B cell (primary cell): ENCODE data around the gene CAMTA1. TPM values are rescaled to one million over a fixed set of nuclear protein-coding genes. Genes with fewer than 3 reads are reported as not detected.

Experiments used
- ATAC-seq: fragments of 200-7000 bp; cut with Tn5 transposase; one replicate; pipeline ENCODE4 v1.10.0; 2021; ENCODE audit warnings: low read depth, mild to moderate bottlenecking, moderate number of reproducible peaks, moderate library complexity
- CTCF ChIA-PET: fragments of 350-600 bp; sonication (Branson Sonifier 250); formaldehyde crosslinking; loops from one replicate; lab custom pipeline; 2021; ENCODE audit warnings: antibody characterized with exemption, inconsistent platforms; lab: Charles Lee
- POLR2A ChIA-PET: fragments of 350-600 bp; sonication (Branson Sonifier 250); formaldehyde crosslinking; loops from one replicate; lab custom pipeline; 2021; ENCODE audit warnings: antibody characterized with exemption; lab: Charles Lee
- DNase-seq: peaks from one replicate; pipeline ENCODE4 v3.0.0; 2013
- H2AFZ ChIP-seq: 2 replicates; pipeline ENCODE4 v1.6.1; 2012; ENCODE audit warnings: mild to moderate bottlenecking, low read depth, low read length; ENCODE audit not compliant: insufficient read depth, poor library complexity, severe bottlenecking
- H3K27ac ChIP-seq, 2 donors: 1 replicate in 1 of 2; 2 replicates in 1 of 2; pipeline ENCODE4 v1.5.1; 2012 to 2013; ENCODE audit warnings: low read length in 2 of 2, mild to moderate bottlenecking in 2 of 2, moderate library complexity in 1 of 2
- H3K27me3 ChIP-seq, 4 experiments: fragments of 200-600 bp in 1 of 4; sonication (generic) in 1 of 4; replicated peaks in 1 of 4; 1 replicate in 2 of 4; 2 replicates in 2 of 4; pipeline versions ENCODE4 v1.6.1 to v1.7.0; 2013 to 2016; ENCODE audit warnings: low read length in 3 of 4, mild to moderate bottlenecking in 2 of 4, mixed read lengths in 1 of 4, moderate library complexity in 1 of 4; ENCODE audit not compliant: insufficient read depth in 4 of 4, control insufficient read depth in 3 of 4; ENCODE audit errors: control extremely low read depth in 1 of 4
- H3K36me3 ChIP-seq, 2 experiments: replicated peaks in 1 of 2; 1 replicate in 1 of 2; 2 replicates in 1 of 2; pipeline versions ENCODE4 v1.6.1 to v1.7.1; 2013; ENCODE audit warnings: low read length in 1 of 2; ENCODE audit not compliant: insufficient read depth in 2 of 2, control insufficient read depth in 1 of 2; ENCODE audit errors: control extremely low read depth in 1 of 2, extremely low read depth in 1 of 2
- H3K4me1 ChIP-seq, 2 donors: fragments of 200-600 bp in 1 of 2; sonication (generic) in 1 of 2; 1 replicate in 1 of 2; 2 replicates in 1 of 2; pipeline versions ENCODE4 v1.5.1 to v1.6.1; 2013 to 2017; ENCODE audit warnings: low read length in 2 of 2; ENCODE audit not compliant: control insufficient read depth in 2 of 2, insufficient read depth in 2 of 2
- H3K4me2 ChIP-seq: replicated peaks from 2 replicates; pipeline ENCODE3; 2012; ENCODE audit warnings: mild to moderate bottlenecking, low read depth, low read length; ENCODE audit not compliant: poor library complexity, severe bottlenecking
- H3K4me3 ChIP-seq, 5 experiments: fragments of 200-600 bp in 1 of 5; sonication (generic) in 1 of 5; 1 replicate in 3 of 5; 2 replicates in 2 of 5; pipeline versions ENCODE4 v1.5.1 to v1.7.0; 2011 to 2016; ENCODE audit warnings: low read length in 4 of 5, mild to moderate bottlenecking in 4 of 5, low read depth in 2 of 5, control low read depth in 1 of 5, moderate library complexity in 1 of 5; ENCODE audit not compliant: insufficient read depth in 1 of 5; ENCODE audit errors: control extremely low read depth in 1 of 5, extremely low read depth in 1 of 5
- H3K79me2 ChIP-seq: fragments of 200-600 bp; sonication (generic); one replicate; pipeline ENCODE4 v1.6.0; 2016; ENCODE audit warnings: low read length; ENCODE audit not compliant: control insufficient read depth, insufficient read depth
- H3K9ac ChIP-seq: fragments of 200-600 bp; sonication (generic); 2 replicates; pipeline ENCODE4 v1.6.1; 2017; ENCODE audit warnings: mild to moderate bottlenecking, low read length, moderate library complexity
- H3K9me3 ChIP-seq, 3 donors: one replicate each; pipeline versions ENCODE4 v1.6.1 to v1.7.1; 2013; ENCODE audit warnings: low read length in 2 of 3; ENCODE audit not compliant: control insufficient read depth in 2 of 3, insufficient read depth in 1 of 3; ENCODE audit errors: control extremely low read depth in 1 of 3
- H4K20me1 ChIP-seq: 2 replicates; pipeline ENCODE4 v1.6.0; 2012; ENCODE audit warnings: mild to moderate bottlenecking, low read length; ENCODE audit not compliant: insufficient read depth, control insufficient read depth, poor library complexity, severe bottlenecking
- H3K27ac Mint-ChIP-seq: one replicate; pipeline ENCODE4 v1.8.0; 2021; ENCODE audit warnings: mixed read lengths
- H3K27me3 Mint-ChIP-seq: one replicate; pipeline ENCODE4 v1.8.0; 2021; ENCODE audit warnings: mixed read lengths
- H3K4me1 Mint-ChIP-seq: one replicate; pipeline ENCODE4 v1.8.0; 2021; ENCODE audit warnings: mixed read lengths
- H3K4me3 Mint-ChIP-seq: one replicate; pipeline ENCODE4 v1.8.0; 2021; ENCODE audit warnings: mixed read lengths
- H3K9me3 Mint-ChIP-seq: one replicate; pipeline ENCODE4 v1.8.0; 2022; ENCODE audit warnings: mixed read lengths; ENCODE audit not compliant: insufficient read depth
- EZH2 ChIP-seq: IDR thresholded peaks from 2 replicates; pipeline ENCODE4 v1.6.1; 2012; ENCODE audit warnings: borderline replicate concordance, low read depth, mild to moderate bottlenecking, moderate library complexity, low read length; ENCODE audit not compliant: insufficient read depth, poor library complexity, severe bottlenecking
- WGBS: methylation state at CpG from one replicate; pipeline ENCODE4 v1.1.5; 2013; ENCODE audit warnings: missing lambda C conversion rate; ENCODE audit not compliant: insufficient coverage; 5-methylcytosine and 5-hydroxymethylcytosine counted together
- intact Hi-C: fragments of 100-400 bp; cut with micrococcal nuclease; formaldehyde crosslinking; loops from one replicate; pipeline ENCODE4 v1.10.0; 2022
- polyA plus RNA-seq: library from polyadenylated mRNA; depleted of rRNA; stranded (reverse); fragments of >200 nt; gene quantifications from 2 replicates; pipeline ENCODE4 v1.2.3, GENCODE V29; 2012
- total RNA-seq, 2 donors: library from RNA; stranded (reverse); fragments of 120-200 nt in 1 of 2; gene quantifications; 1 replicate in 1 of 2; 2 replicates in 1 of 2; pipeline versions ENCODE4 v1.2.3 to v1.2.4, GENCODE V29; 2013 to 2022
- TF ChIP-seq, protein P1 (sequence below): fragments of 200-600 bp; IDR thresholded peaks from one replicate; pipeline ENCODE4 v1.8.0; 2022; ENCODE audit warnings: antibody characterized with exemption, mild to moderate bottlenecking

Gene CAMTA1
- total and polyA plus RNA-seq, 2 donors (not counting 1 experiment from before 2014, with no cell fraction given): 42.2 to 45.7 TPM

DNA sequence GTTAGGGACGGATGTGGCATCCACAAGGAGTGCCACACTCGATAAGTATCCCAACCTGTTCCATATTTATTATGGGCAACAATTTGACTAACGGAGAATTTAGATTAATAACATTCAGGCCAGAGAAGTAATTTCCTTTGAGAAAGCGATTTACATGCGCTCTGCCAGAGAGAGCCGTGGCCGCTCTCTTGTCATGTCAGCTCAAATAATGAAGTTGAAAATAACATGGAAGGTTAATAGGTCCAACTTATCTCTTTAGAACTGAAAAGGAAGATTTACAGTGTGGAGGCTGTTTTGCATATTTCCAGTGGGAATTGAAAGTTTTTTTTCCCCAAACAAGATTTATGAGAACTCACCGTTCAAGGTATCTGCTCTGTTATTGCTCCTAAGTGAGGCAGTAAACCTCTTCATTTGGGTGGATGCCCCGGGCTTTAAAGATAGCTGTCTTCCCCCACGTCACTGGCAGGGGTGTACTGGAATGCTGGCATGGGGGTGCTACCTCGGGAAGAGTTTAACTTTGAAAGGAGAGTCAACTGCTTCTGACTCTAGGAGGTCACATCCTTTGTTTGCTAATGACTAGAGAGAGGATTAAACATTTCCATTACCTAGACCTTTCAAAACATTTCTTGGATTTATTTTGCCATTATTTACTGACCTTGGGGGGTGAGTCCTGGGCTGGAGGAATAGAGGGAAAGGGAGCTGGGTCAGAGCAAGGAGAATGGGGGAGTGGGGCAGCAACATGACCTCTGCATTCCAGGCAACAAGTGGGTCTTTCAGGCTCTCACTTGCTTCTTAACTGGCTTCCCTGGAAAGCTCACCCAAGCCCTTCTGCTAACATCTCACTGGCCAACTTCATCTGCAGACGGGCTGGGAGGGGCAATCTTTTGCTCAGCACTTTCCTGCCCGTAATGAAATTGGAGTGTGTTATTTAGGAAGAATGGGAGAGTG is 204.2 kb downstream of the CAMTA1 start:
- peaks cover 0 to 4% (median 0%) of the 10 kb centered on the region in 3 donors for H3K9me3 ChIP-seq
- H3K4me3 Mint-ChIP-seq: no peak overlapping the region
- DNase-seq: no peak
- H3K4me3 ChIP-seq: no peak overlapping the region
- 86% methylated on average over 6 of the region's 13 CpGs for WGBS
- no peak overlapping the region for H3K27ac ChIP-seq
- TF ChIP-seq, protein P1, sequence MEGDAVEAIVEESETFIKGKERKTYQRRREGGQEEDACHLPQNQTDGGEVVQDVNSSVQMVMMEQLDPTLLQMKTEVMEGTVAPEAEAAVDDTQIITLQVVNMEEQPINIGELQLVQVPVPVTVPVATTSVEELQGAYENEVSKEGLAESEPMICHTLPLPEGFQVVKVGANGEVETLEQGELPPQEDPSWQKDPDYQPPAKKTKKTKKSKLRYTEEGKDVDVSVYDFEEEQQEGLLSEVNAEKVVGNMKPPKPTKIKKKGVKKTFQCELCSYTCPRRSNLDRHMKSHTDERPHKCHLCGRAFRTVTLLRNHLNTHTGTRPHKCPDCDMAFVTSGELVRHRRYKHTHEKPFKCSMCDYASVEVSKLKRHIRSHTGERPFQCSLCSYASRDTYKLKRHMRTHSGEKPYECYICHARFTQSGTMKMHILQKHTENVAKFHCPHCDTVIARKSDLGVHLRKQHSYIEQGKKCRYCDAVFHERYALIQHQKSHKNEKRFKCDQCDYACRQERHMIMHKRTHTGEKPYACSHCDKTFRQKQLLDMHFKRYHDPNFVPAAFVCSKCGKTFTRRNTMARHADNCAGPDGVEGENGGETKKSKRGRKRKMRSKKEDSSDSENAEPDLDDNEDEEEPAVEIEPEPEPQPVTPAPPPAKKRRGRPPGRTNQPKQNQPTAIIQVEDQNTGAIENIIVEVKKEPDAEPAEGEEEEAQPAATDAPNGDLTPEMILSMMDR: no peak
- no peak for TF ChIP-seq EZH2
- H3K9me3 Mint-ChIP-seq: peaks cover 11% of the 10 kb centered on the region
- H3K27ac Mint-ChIP-seq: no peak overlapping the region
- ATAC-seq: no peak
- no peaks in the 10 kb centered on the region for H3K4me1 ChIP-seq
- CTCF ChIA-PET: no interaction called here
- no peaks in the 10 kb centered on the region for H4K20me1 ChIP-seq
- no peaks in the 10 kb centered on the region for H3K4me1 Mint-ChIP-seq
- peaks cover 0 to 2% (median 0%) of the 10 kb centered on the region in 4 experiments for H3K27me3 ChIP-seq
- no peaks in the 10 kb centered on the region for H3K36me3 ChIP-seq
- POLR2A ChIA-PET: no interaction called here
- no peak overlapping the region for H2AFZ ChIP-seq
- H3K9ac ChIP-seq: no peak overlapping the region
- peaks cover 16% of the 10 kb centered on the region for H3K27me3 Mint-ChIP-seq
- no peak overlapping the region for H3K4me2 ChIP-seq
- H3K79me2 ChIP-seq: no peaks in the 10 kb centered on the region
- intact Hi-C loops: no loop called here

DNA sequence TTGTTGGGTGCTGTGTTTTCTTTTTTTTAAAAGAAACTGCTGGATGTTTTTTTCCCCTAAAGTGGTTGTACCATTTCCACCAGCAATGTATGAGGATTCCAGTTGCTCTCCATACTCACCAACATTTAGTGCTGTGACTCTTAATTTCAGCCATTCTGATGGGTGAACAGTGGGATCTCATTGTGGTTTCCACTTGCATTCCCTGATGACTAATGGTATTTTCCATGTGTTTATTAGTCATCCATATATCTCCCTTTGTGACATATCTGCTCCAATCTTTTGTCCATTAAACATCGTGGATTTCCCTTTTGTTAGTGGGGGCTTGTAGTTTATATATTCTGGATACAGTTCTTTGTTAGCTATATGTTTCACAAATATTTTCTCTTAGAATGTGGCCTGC is 206.0 kb downstream of the CAMTA1 start:
- TF ChIP-seq, protein P1: no peak
- TF ChIP-seq EZH2: no peak
- H3K4me3 Mint-ChIP-seq: no peak overlapping the region

More for the DNA sequence above, 206.0 kb downstream of the CAMTA1 start:
- intact Hi-C loops: no loop called here
- CTCF ChIA-PET: no interaction called here
- H3K27ac ChIP-seq: no peak overlapping the region
- ATAC-seq (no peak), DNase-seq (no peak)
- Mint-ChIP-seq H3K4me1 (no peaks in the 10 kb centered on the region), H3K27me3 (peaks cover 16% of the 10 kb centered on the region), H3K9me3 (peaks cover 11% of the 10 kb centered on the region), H3K27ac (no peak overlapping the region)
- H3K9ac ChIP-seq: no peak overlapping the region
- H4K20me1 ChIP-seq: no peaks in the 10 kb centered on the region
- no peaks in the 10 kb centered on the region for H3K36me3 ChIP-seq
- H3K4me3 ChIP-seq: no peak overlapping the region
- H3K4me1 ChIP-seq: no peaks in the 10 kb centered on the region
- H2AFZ ChIP-seq: no peak overlapping the region
- H3K4me2 ChIP-seq: no peak overlapping the region
- H3K9me3 ChIP-seq: peaks cover 0 to 7% (median 0%) of the 10 kb centered on the region in 3 donors
- H3K79me2 ChIP-seq: no peaks in the 10 kb centered on the region
- POLR2A ChIA-PET: no interaction called here
- no CpG with 5 or more reads among the region's 1 CpG for WGBS
- H3K27me3 ChIP-seq: peaks cover 0 to under 1% (median 0%) of the 10 kb centered on the region in 4 experiments
